H9 (cell line): ENCODE measurements around the gene JARID2. TPM values are rescaled to one million over a fixed set of nuclear protein-coding genes. Genes with fewer than 3 reads are reported as not detected.

Experiments
- DNase-seq: peaks from one replicate; pipeline ENCODE4 v3.0.0-alpha.2; 2017
- H2AFZ ChIP-seq: one replicate; pipeline ENCODE4 v1.6.1; 2013; ENCODE audit warnings: mild to moderate bottlenecking, low read length, control low read depth, moderate library complexity
- H2AK5ac ChIP-seq: 2 replicates; pipeline ENCODE4 v1.6.1; 2013; ENCODE audit warnings: low read length, control low read depth, mixed read lengths; ENCODE audit not compliant: insufficient read length
- H2BK120ac ChIP-seq: one replicate; pipeline ENCODE4 v1.6.1; 2013; ENCODE audit warnings: low read depth, mild to moderate bottlenecking, low read length, control low read depth, inconsistent platforms; ENCODE audit not compliant: poor library complexity, severe bottlenecking
- H2BK12ac ChIP-seq: 2 replicates; pipeline ENCODE4 v1.6.1; 2013; ENCODE audit warnings: low read length, control low read depth, mixed read lengths, low read depth; ENCODE audit not compliant: insufficient read length
- H2BK15ac ChIP-seq: 2 replicates; pipeline ENCODE4 v1.6.1; 2013; ENCODE audit warnings: low read depth, low read length, control low read depth
- H2BK20ac ChIP-seq: one replicate; pipeline ENCODE4 v1.6.1; 2013; ENCODE audit warnings: low read depth, mild to moderate bottlenecking, low read length, control low read depth, inconsistent platforms; ENCODE audit not compliant: poor library complexity, severe bottlenecking
- H2BK5ac ChIP-seq: 2 replicates; pipeline ENCODE4 v1.6.1; 2013; ENCODE audit warnings: low read length, control low read depth, mixed read lengths; ENCODE audit not compliant: insufficient read length
- H3K14ac ChIP-seq: 2 replicates; pipeline ENCODE4 v1.6.1; 2013; ENCODE audit warnings: low read length, control low read depth; ENCODE audit not compliant: insufficient read depth
- H3K18ac ChIP-seq: 2 replicates; pipeline ENCODE4 v1.6.1; 2013; ENCODE audit warnings: low read depth, mild to moderate bottlenecking, mixed read lengths, low read length, control low read depth; ENCODE audit not compliant: insufficient read length
- H3K23ac ChIP-seq: 2 replicates; pipeline ENCODE4 v1.6.1; 2013; ENCODE audit warnings: low read length, control low read depth, mixed read lengths, low read depth; ENCODE audit not compliant: insufficient read length
- H3K23me2 ChIP-seq: 2 replicates; pipeline ENCODE4 v1.6.1; 2013; ENCODE audit warnings: low read depth, mild to moderate bottlenecking, mixed read lengths, low read length, control low read depth; ENCODE audit not compliant: insufficient read length, poor library complexity, severe bottlenecking
- H3K27ac ChIP-seq: 2 replicates; pipeline ENCODE4 v1.5.1; 2013; ENCODE audit warnings: low read length, control low read depth, mixed read lengths, low read depth; ENCODE audit not compliant: insufficient read length
- H3K27me3 ChIP-seq: 2 replicates; pipeline ENCODE4 v1.6.1; 2013; ENCODE audit warnings: low read length, control low read depth, inconsistent platforms; ENCODE audit not compliant: insufficient read depth
- H3K4ac ChIP-seq: 2 replicates; pipeline ENCODE4 v1.6.1; 2013; ENCODE audit warnings: low read depth, mild to moderate bottlenecking, control low read depth, inconsistent platforms, low read length, moderate library complexity
- H3K4me1 ChIP-seq: 2 replicates; pipeline ENCODE4 v1.6.1; 2013; ENCODE audit warnings: low read length, control low read depth, inconsistent platforms; ENCODE audit not compliant: insufficient read depth
- H3K4me2 ChIP-seq: 2 replicates; pipeline ENCODE4 v1.6.1; 2013; ENCODE audit warnings: low read length, control low read depth, mixed read lengths; ENCODE audit not compliant: insufficient read length, insufficient read depth
- H3K56ac ChIP-seq: 2 replicates; pipeline ENCODE4 v1.6.1; 2013; ENCODE audit warnings: low read depth, mild to moderate bottlenecking, mixed read lengths, low read length, control low read depth; ENCODE audit not compliant: insufficient read length
- H3K79me1 ChIP-seq: 2 replicates; pipeline ENCODE4 v1.6.1; 2013; ENCODE audit warnings: low read depth, mild to moderate bottlenecking, moderate library complexity, low read length, control low read depth, inconsistent platforms; ENCODE audit not compliant: insufficient read depth, poor library complexity, severe bottlenecking
- H3K79me2 ChIP-seq: 2 replicates; pipeline ENCODE4 v1.6.1; 2013; ENCODE audit warnings: low read length, control low read depth, inconsistent platforms; ENCODE audit not compliant: insufficient read depth
- H3K9ac ChIP-seq: 2 replicates; pipeline ENCODE4 v1.6.1; 2013; ENCODE audit warnings: low read length, control low read depth, mixed read lengths; ENCODE audit not compliant: insufficient read length; ENCODE audit errors: extremely low read depth
- H3K9me3 ChIP-seq: one replicate; pipeline ENCODE4 v1.6.1; 2013; ENCODE audit warnings: low read depth, low read length, inconsistent platforms; ENCODE audit not compliant: control insufficient read depth
- H3T11ph ChIP-seq: one replicate; pipeline ENCODE4 v1.6.1; 2013; ENCODE audit warnings: mild to moderate bottlenecking, low read length, control low read depth, inconsistent platforms
- H4K20me1 ChIP-seq: one replicate; pipeline ENCODE4 v1.6.1; 2013; ENCODE audit not compliant: control insufficient read depth, insufficient read length, insufficient read depth
- H4K5ac ChIP-seq: 2 replicates; pipeline ENCODE4 v1.6.1; 2013; ENCODE audit warnings: low read depth, mild to moderate bottlenecking, mixed read lengths, low read length, control low read depth; ENCODE audit not compliant: insufficient read length
- H4K8ac ChIP-seq: replicated peaks from 2 replicates; pipeline ENCODE4 v1.6.1; 2013; ENCODE audit warnings: low read length, control low read depth, mixed read lengths, low read depth; ENCODE audit not compliant: insufficient read length
- H4K91ac ChIP-seq: 2 replicates; pipeline ENCODE4 v1.6.1; 2013; ENCODE audit warnings: low read depth, mild to moderate bottlenecking, moderate library complexity, mixed read lengths, low read length, control low read depth; ENCODE audit not compliant: insufficient read length
- H3K27ac Mint-ChIP-seq, 3 experiments: 2 replicates in 2 of 3; 3 replicates in 1 of 3; pipeline ENCODE4 v1.8.0; 2020 to 2021; ENCODE audit warnings: mixed read lengths in 3 of 3, mild to moderate bottlenecking in 1 of 3, moderate library complexity in 1 of 3
- H3K27me3 Mint-ChIP-seq: 2 replicates; pipeline ENCODE4 v1.8.0; 2021; ENCODE audit warnings: low read depth, mild to moderate bottlenecking, moderate library complexity, mixed read lengths
- H3K36me3 Mint-ChIP-seq, 3 experiments: 2 replicates in 2 of 3; 3 replicates in 1 of 3; pipeline ENCODE4 v1.8.0; 2020 to 2021; ENCODE audit warnings: low read depth in 3 of 3, mixed read lengths in 3 of 3; ENCODE audit not compliant: insufficient read depth in 1 of 3
- H3K4me1 Mint-ChIP-seq, 2 experiments: 2 replicates each; pipeline ENCODE4 v1.8.0; 2020; ENCODE audit warnings: mixed read lengths in 2 of 2
- H3K4me3 Mint-ChIP-seq, 2 experiments: 2 replicates in 1 of 2; 3 replicates in 1 of 2; pipeline ENCODE4 v1.8.0; 2020 to 2021; ENCODE audit warnings: mild to moderate bottlenecking in 2 of 2, mixed read lengths in 2 of 2, moderate library complexity in 1 of 2
- H3K9me3 Mint-ChIP-seq, 2 experiments: 2 replicates in 1 of 2; 3 replicates in 1 of 2; pipeline ENCODE4 v1.8.0; 2020; ENCODE audit warnings: mild to moderate bottlenecking in 2 of 2, mixed read lengths in 2 of 2, moderate library complexity in 1 of 2
- CTCF ChIP-seq: fragments of 200-600 bp; sonication (generic); conservative IDR thresholded peaks from 3 replicates; pipeline ENCODE4 v1.8.0; 2021; ENCODE audit warnings: antibody characterized with exemption, mild to moderate bottlenecking
- WGBS: extraction: QIAGEN DNeasy Blood & Tissue Kit; methylation state at CpG from one replicate; pipeline ENCODE4 v1.1.7; 2013; ENCODE audit warnings: missing lambda C conversion rate, low lambda C conversion rate, mixed read lengths; ENCODE audit not compliant: insufficient read length; ENCODE audit errors: extremely low coverage; 5-methylcytosine and 5-hydroxymethylcytosine counted together
- total RNA-seq: library from RNA; stranded (reverse); gene quantifications from 2 replicates; pipeline ENCODE4 v1.2.1, GENCODE V29; 2021

JARID2 gene
- total RNA-seq, 1 experiment from 2014 or later, result 174 TPM

GRCh38 chr6:15382712-15383111, 136.8 kb downstream of the JARID2 start:
- Histone ChIP-seq H4K20me1 (no peaks in the 10 kb centered on the region), H4K8ac (no peak overlapping the region)
- no peak for DNase-seq

More at GRCh38 chr6:15382712-15383111, 136.8 kb downstream of the JARID2 start:
- Histone ChIP-seq H3K18ac (no peak overlapping the region), H3K79me1 (no peaks in the 10 kb centered on the region), H2BK5ac (no peak overlapping the region), H4K91ac (no peak overlapping the region), H3K4me1 (peaks cover 30% of the 10 kb centered on the region), H2BK12ac (no peak overlapping the region), H2AK5ac (no peak overlapping the region), H3K27ac (no peak overlapping the region), H3K4ac (no peak overlapping the region), H3K23me2 (no peaks in the 10 kb centered on the region), H2BK120ac (no peak overlapping the region), H3K23ac (no peak overlapping the region), H3T11ph (no peak overlapping the region), H2BK15ac (no peak overlapping the region), H3K79me2 (peaks cover 95% of the 10 kb centered on the region), H3K56ac (no peak overlapping the region), H2AFZ (no peak overlapping the region), H3K9ac (no peak overlapping the region), H3K9me3 (no peaks in the 10 kb centered on the region), H2BK20ac (no peak overlapping the region), H3K14ac (no peak overlapping the region; the same call in 1 of the 2 replicates), H4K5ac (no peak overlapping the region), H3K27me3 (no peaks in the 10 kb centered on the region), H3K4me2 (no peak overlapping the region)
- H3K27me3 Mint-ChIP-seq, result peaks cover 2% of the 10 kb centered on the region; the same call in 1 of the 2 replicates
- H3K36me3 Mint-ChIP-seq, result peaks cover 0 to 17% (median 0%) of the 10 kb centered on the region in 3 experiments; a peak in 2 of 7 replicates
- no peak for TF ChIP-seq CTCF
- H3K4me1 Mint-ChIP-seq, result peaks cover 83 to 86% of the 10 kb centered on the region in 2 experiments
- peak overlapping the region; percentile 73 to 87 (median 85); a peak in 5 of 7 replicates for H3K27ac Mint-ChIP-seq
- WGBS, result no CpG with 5 or more reads among the region's 8 CpGs
- H3K9me3 Mint-ChIP-seq, result no peaks in the 10 kb centered on the region
- H3K4me3 Mint-ChIP-seq, result no peak overlapping the region; a peak in 1 of 5 replicates
